Glutamatergic neuron (in vitro differentiated cells): ENCODE measurements around the gene EVC. TPM values are rescaled to one million over a fixed set of nuclear protein-coding genes. Genes with fewer than 3 reads are reported as not detected.

Experiments used
- DNase-seq: peaks from one replicate; pipeline ENCODE4 v3.0.0; 2022
- H3K27ac Mint-ChIP-seq: one replicate; pipeline ENCODE4 v1.8.0; 2020; ENCODE audit warnings: mild to moderate bottlenecking, mixed read lengths, inconsistent platforms; ENCODE audit not compliant: unreplicated experiment
- H3K27me3 Mint-ChIP-seq: one replicate; pipeline ENCODE4 v1.8.0; 2020; ENCODE audit warnings: mild to moderate bottlenecking, moderate library complexity, mixed read lengths, inconsistent platforms; ENCODE audit not compliant: unreplicated experiment
- H3K36me3 Mint-ChIP-seq: one replicate; pipeline ENCODE4 v1.8.0; 2020; ENCODE audit warnings: mild to moderate bottlenecking, mixed read lengths, inconsistent platforms; ENCODE audit not compliant: unreplicated experiment
- H3K4me1 Mint-ChIP-seq: one replicate; pipeline ENCODE4 v1.8.0; 2020; ENCODE audit warnings: mild to moderate bottlenecking, low read depth, mixed read lengths, inconsistent platforms; ENCODE audit not compliant: unreplicated experiment
- H3K4me3 Mint-ChIP-seq: one replicate; pipeline ENCODE4 v1.8.0; 2020; ENCODE audit warnings: mild to moderate bottlenecking, mixed read lengths, inconsistent platforms; ENCODE audit not compliant: unreplicated experiment
- H3K9me3 Mint-ChIP-seq: one replicate; pipeline ENCODE4 v1.8.0; 2020; ENCODE audit warnings: mild to moderate bottlenecking, moderate library complexity, mixed read lengths, inconsistent platforms; ENCODE audit not compliant: unreplicated experiment
- total RNA-seq: library from RNA; stranded (reverse); fragmentation: NEBNext Ultra II Directional; extraction: Animal tissue kit (Norgen Biotek cat#: 25700); gene quantifications from one replicate; pipeline ENCODE4 v1.2.1, GENCODE V29; 2021; ENCODE audit not compliant: unreplicated experiment
- TF ChIP-seq, protein P1 (sequence below): fragments of 200-600 bp; sonication (generic); IDR thresholded peaks from one replicate; pipeline ENCODE4 v1.5.0; 2021; ENCODE audit not compliant: partially characterized antibody, unreplicated experiment

EVC gene
- total RNA-seq, 1 donor from 2014 or later: 6.7 TPM

DNA sequence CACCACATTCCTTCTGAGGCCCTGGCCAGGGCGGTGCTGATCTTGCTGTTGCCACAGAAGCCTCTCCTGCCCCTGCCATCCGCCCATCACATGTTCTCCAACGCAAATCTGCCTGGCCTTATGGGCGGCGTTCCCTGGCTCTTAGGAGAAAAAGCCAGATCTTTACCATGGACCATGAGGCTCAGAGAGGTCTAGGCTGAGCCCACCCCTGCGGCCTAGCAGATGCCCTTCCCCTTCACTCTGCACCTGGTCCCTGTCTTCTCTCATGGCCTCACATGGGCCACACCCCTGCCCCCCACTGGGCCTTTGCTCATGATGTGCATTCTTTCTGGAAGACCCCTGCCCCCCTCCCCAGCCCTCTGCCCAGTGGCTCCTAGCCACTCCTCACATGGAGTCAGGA lies 103.4 kb downstream of the EVC start:
- H3K4me3 Mint-ChIP-seq: no peak overlapping the region
- peak overlapping the region; percentile 66 for H3K27ac Mint-ChIP-seq
- no peak for DNase-seq
- peaks cover 33% of the 10 kb centered on the region for H3K9me3 Mint-ChIP-seq
- peaks cover 36% of the 10 kb centered on the region for H3K27me3 Mint-ChIP-seq
- peaks cover 9% of the 10 kb centered on the region for H3K36me3 Mint-ChIP-seq
- TF ChIP-seq, protein P1, sequence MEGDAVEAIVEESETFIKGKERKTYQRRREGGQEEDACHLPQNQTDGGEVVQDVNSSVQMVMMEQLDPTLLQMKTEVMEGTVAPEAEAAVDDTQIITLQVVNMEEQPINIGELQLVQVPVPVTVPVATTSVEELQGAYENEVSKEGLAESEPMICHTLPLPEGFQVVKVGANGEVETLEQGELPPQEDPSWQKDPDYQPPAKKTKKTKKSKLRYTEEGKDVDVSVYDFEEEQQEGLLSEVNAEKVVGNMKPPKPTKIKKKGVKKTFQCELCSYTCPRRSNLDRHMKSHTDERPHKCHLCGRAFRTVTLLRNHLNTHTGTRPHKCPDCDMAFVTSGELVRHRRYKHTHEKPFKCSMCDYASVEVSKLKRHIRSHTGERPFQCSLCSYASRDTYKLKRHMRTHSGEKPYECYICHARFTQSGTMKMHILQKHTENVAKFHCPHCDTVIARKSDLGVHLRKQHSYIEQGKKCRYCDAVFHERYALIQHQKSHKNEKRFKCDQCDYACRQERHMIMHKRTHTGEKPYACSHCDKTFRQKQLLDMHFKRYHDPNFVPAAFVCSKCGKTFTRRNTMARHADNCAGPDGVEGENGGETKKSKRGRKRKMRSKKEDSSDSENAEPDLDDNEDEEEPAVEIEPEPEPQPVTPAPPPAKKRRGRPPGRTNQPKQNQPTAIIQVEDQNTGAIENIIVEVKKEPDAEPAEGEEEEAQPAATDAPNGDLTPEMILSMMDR: no peak
- peaks cover 17% of the 10 kb centered on the region for H3K4me1 Mint-ChIP-seq

DNA sequence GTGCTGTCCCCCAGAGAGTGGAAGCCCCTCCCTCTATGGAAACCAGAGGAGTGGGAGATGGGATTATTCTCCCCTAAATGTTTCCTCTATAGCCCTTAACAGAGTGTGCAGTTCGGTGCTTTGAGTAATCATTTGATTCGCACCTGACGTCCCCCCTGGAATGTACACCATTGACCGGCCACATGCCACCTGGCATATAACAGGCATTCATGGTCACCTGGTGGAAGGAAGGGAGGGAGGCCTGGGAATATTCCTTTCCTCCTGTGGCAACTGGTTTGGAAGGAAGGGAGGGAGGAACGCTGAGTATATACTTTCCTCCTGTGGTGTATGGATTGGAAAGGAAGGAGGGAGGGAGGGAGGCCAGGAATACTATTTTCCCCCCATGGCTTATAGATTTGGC lies 104.6 kb downstream of the EVC start:
- Mint-ChIP-seq H3K4me3 (no peak overlapping the region), H3K27ac (peak overlapping the region; percentile 28), H3K36me3 (peaks cover 17% of the 10 kb centered on the region), H3K27me3 (peaks cover 34% of the 10 kb centered on the region), H3K4me1 (peaks cover 17% of the 10 kb centered on the region), H3K9me3 (peaks cover 36% of the 10 kb centered on the region)
- DNase-seq: no peak
- TF ChIP-seq, protein P1: no peak

DNA sequence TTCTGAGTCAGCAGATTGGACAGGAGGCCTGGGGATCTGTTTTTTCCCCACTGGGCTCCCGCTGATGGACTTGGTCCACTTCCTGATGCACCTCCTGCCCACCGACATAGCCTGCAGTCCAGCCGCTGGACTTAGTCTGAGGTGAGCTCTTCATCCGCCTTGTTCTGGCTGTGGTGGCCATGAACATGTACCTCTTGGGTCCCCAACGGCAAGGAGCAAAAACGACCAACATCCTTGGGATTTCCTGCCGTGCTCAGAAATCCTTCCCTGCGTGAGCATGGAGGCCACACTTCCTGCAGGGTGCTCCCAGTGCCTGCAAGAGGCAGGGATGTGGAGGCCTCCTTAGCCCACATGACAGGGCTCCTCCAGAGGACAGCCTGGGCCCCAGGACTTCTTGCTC lies 105.1 kb downstream of the EVC start:
- TF ChIP-seq, protein P1: no peak
- H3K36me3 Mint-ChIP-seq: peaks cover 20% of the 10 kb centered on the region
- H3K9me3 Mint-ChIP-seq: peaks cover 38% of the 10 kb centered on the region
- peaks cover 17% of the 10 kb centered on the region for H3K4me1 Mint-ChIP-seq
- no peak overlapping the region for H3K4me3 Mint-ChIP-seq
- no peak for DNase-seq
- peak overlapping the region; percentile 28 for H3K27ac Mint-ChIP-seq
- H3K27me3 Mint-ChIP-seq: peaks cover 30% of the 10 kb centered on the region

DNA sequence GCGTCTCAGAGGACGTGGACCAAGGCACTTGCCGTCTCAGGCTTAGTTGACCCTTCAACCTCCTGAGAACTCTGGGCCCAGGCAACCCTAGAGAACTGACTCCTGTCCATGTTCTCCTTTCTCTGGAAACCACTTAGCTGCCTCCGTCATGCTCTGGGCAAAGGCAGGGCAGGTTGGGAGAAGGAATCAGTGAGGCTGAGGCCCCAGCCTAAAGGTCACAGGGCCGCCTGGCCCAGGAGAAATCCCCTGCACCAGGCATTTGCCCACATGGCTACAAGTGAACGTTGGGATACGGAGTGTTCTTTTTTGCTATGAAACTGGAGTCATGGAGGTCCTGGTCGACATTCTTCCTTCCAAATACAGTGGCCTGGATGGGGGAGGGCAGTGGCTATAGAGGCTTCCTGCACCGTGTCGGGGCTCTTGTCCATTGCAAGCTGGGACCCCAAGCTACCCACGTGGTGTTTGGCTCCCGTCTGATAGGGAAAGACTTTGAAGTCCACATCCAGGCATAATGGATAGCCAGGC lies 105.9 kb downstream of the EVC start:
- H3K9me3 Mint-ChIP-seq: peaks cover 39% of the 10 kb centered on the region
- H3K27me3 Mint-ChIP-seq: peaks cover 26% of the 10 kb centered on the region
- no peak for DNase-seq
- peaks cover 22% of the 10 kb centered on the region for H3K36me3 Mint-ChIP-seq
- peaks cover 17% of the 10 kb centered on the region for H3K4me1 Mint-ChIP-seq
- no peak overlapping the region for H3K4me3 Mint-ChIP-seq
- TF ChIP-seq, protein P1: no peak
- H3K27ac Mint-ChIP-seq: peak overlapping the region; percentile 78

DNA sequence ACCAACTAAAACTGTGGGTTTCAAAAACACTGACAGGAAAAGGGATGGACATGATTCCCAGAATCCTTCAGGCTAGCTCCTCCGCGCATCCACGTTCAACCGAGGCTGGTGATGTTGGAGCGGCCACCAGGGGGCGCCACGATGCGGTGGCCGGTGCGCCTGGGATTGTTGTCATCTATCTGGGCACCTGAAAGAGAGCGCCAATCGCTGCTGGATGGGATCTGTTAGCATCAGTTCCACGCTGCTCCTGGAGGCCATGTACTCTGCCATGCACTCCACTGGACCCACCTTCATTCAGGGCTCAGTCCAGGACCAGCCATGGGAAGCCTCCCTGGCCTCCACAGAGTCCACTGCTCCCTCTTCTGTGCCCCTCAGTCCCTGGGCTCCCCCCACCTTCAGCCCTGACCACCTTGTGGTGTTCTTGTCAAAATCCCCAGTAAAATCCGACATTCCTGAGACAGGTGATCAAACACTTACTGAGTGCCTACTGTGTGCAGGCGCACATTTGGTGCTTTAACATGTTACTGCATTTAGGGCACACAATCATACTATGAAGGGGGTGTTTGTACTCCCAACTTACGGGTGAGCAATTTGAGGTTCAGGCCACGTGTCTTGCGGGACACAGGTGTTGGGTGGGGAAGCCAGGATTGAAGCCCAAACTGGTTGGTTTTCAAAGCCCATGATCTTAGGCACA lies 110.8 kb downstream of the EVC start:
- peaks cover 30% of the 10 kb centered on the region for H3K36me3 Mint-ChIP-seq
- peaks cover 17% of the 10 kb centered on the region for H3K4me1 Mint-ChIP-seq
- no peak overlapping the region for H3K27ac Mint-ChIP-seq
- DNase-seq: peak; percentile 70
- H3K27me3 Mint-ChIP-seq: peaks cover 14% of the 10 kb centered on the region
- H3K4me3 Mint-ChIP-seq: no peak overlapping the region
- TF ChIP-seq, protein P1: peak; percentile 91
- H3K9me3 Mint-ChIP-seq: peaks cover 33% of the 10 kb centered on the region
